HCT116 (cell line): ENCODE data around the gene IFT122. TPM values are rescaled to one million over a fixed set of nuclear protein-coding genes. Genes with fewer than 3 reads are reported as not detected.

Source experiments
- ATAC-seq: fragments of 200-7000 bp; cut with Tn5 transposase; 2 replicates; pipeline ENCODE4 v1.9.1; 2020; ENCODE audit warnings: mild to moderate bottlenecking, moderate library complexity
- BruUV-seq: library from RNA; stranded (reverse); fragments of 400-500 nt; replicated peaks from 2 replicates; lab custom pipeline; 2021; lab: Mats Ljungman, UMichigan
- CTCF ChIA-PET: fragments of 300-600 bp; sonication (Branson Sonifier 250); formaldehyde crosslinking; loops from one replicate; lab custom pipeline; 2021; ENCODE audit warnings: antibody characterized with exemption; lab: Charles Lee
- POLR2A ChIA-PET: fragments of 300-600, 350-600 bp; sonication (Branson Sonifier 250); formaldehyde crosslinking; loops from one replicate; lab custom pipeline; 2021; ENCODE audit warnings: antibody characterized with exemption; lab: Charles Lee
- RAD21 ChIA-PET, 2 experiments: fragments of 300-600 bp; sonication (Branson Sonifier 250); formaldehyde crosslinking; loops; one replicate each; lab custom pipeline; 2023; ENCODE audit warnings: low total read pairs in 2 of 2; ENCODE audit not compliant: uncharacterized antibody in 2 of 2, unreplicated experiment in 2 of 2, low non-redundant PET in 1 of 2; lab: Charles Lee
- DNase-seq: peaks from one replicate; pipeline ENCODE4 v3.0.0-alpha.2; 2010; ENCODE audit warnings: low read depth, low spot score
- H2AFZ ChIP-seq: fragments of 200-600 bp; shearing (Covaris generic), sonication (generic); 2 replicates; pipeline ENCODE4 v1.6.1; 2017; ENCODE audit warnings: low read depth, mixed run types, mixed read lengths, antibody characterized with exemption, low read length; ENCODE audit not compliant: poor library complexity, severe bottlenecking
- H3K27ac ChIP-seq: 2 replicates; pipeline ENCODE4 v1.5.1; 2012; ENCODE audit warnings: low read depth, low read length
- H3K27me3 ChIP-seq: fragments of 200-600 bp; sonication (generic); 2 replicates; pipeline ENCODE4 v1.6.1; 2016; ENCODE audit warnings: mixed run types, low read length, mixed read lengths; ENCODE audit not compliant: insufficient read depth
- H3K36me3 ChIP-seq, 2 experiments: fragments of 200-500 bp in 1 of 2; fragments of 200-600 bp in 1 of 2; sonication (Bioruptor generic) in 1 of 2; sonication (generic) in 1 of 2; 2 replicates each; pipeline versions ENCODE4 v1.5.1 to v1.6.1; 2014 to 2016; ENCODE audit warnings: low read length in 2 of 2, inconsistent platforms in 1 of 2, mixed read lengths in 1 of 2, mixed run types in 1 of 2; ENCODE audit not compliant: insufficient read depth in 2 of 2, control insufficient read depth in 1 of 2
- H3K4me1 ChIP-seq, 2 experiments: fragments of 200-600 bp in 1 of 2; sonication (generic) in 1 of 2; 2 replicates each; pipeline versions ENCODE4 v1.5.1 to v1.6.1; 2012 to 2017; ENCODE audit warnings: low read length in 2 of 2, inconsistent platforms in 1 of 2, mild to moderate bottlenecking in 1 of 2, mixed read lengths in 1 of 2, mixed run types in 1 of 2, moderate library complexity in 1 of 2; ENCODE audit not compliant: insufficient read depth in 2 of 2, control insufficient read depth in 1 of 2
- H3K4me2 ChIP-seq: fragments of 200-600 bp; sonication (generic); 2 replicates; pipeline ENCODE4 v1.6.1; 2017; ENCODE audit warnings: mixed run types, low read length, mixed read lengths
- H3K4me3 ChIP-seq, 2 experiments: fragments of 200-600 bp in 1 of 2; sonication (generic) in 1 of 2; replicated peaks in 1 of 2; 2 replicates each; pipeline ENCODE4 v1.5.1; 2011 to 2016; ENCODE audit warnings: low read length in 2 of 2, control low read depth in 1 of 2, low read depth in 1 of 2, mild to moderate bottlenecking in 1 of 2, mixed read lengths in 1 of 2, mixed run types in 1 of 2
- H3K79me2 ChIP-seq: fragments of 200-600 bp; sonication (generic); 2 replicates; pipeline ENCODE4 v1.6.1; 2017; ENCODE audit warnings: mild to moderate bottlenecking, mixed run types, low read length, moderate library complexity, mixed read lengths; ENCODE audit not compliant: insufficient read depth
- H3K9ac ChIP-seq: fragments of 200-600 bp; sonication (generic); 2 replicates; pipeline ENCODE4 v1.6.1; 2016; ENCODE audit warnings: low read length, mixed read lengths
- H3K9me2 ChIP-seq: fragments of 200-600 bp; sonication (generic), shearing (Covaris generic); 2 replicates; pipeline ENCODE4 v1.6.1; 2017; ENCODE audit warnings: mixed run types, mild to moderate bottlenecking, moderate library complexity; ENCODE audit not compliant: insufficient read depth
- H3K9me3 ChIP-seq, 2 experiments: fragments of 200-500 bp in 1 of 2; fragments of 200-600 bp in 1 of 2; sonication (Bioruptor generic) in 1 of 2; sonication (generic) in 1 of 2; 2 replicates each; pipeline ENCODE4 v1.6.1; 2014 to 2017; ENCODE audit warnings: low read length in 2 of 2, mixed read lengths in 2 of 2, inconsistent platforms in 1 of 2, low read depth in 1 of 2, mild to moderate bottlenecking in 1 of 2, mixed run types in 1 of 2, moderate library complexity in 1 of 2; ENCODE audit not compliant: control insufficient read depth in 1 of 2, insufficient read depth in 1 of 2
- H4K20me1 ChIP-seq: fragments of 200-600 bp; sonication (generic), shearing (Covaris generic); 2 replicates; pipeline ENCODE4 v1.6.1; 2017; ENCODE audit warnings: mixed run types, mild to moderate bottlenecking, moderate library complexity; ENCODE audit not compliant: insufficient read depth
- CBX3 ChIP-seq: IDR thresholded peaks from 2 replicates; pipeline ENCODE4 v1.6.1; 2012; ENCODE audit warnings: low read depth
- CEBPB ChIP-seq: IDR thresholded peaks from 2 replicates; pipeline ENCODE4 v1.6.1; 2012; ENCODE audit warnings: low read depth
- CTCF ChIP-seq, 3 experiments: fragments of 200-600 bp in 1 of 3; sonication (generic) in 1 of 3; IDR thresholded peaks in 2 of 3; conservative IDR thresholded peaks in 1 of 3; 2 replicates each; pipeline ENCODE4 v1.5.1; 2012 to 2017; ENCODE audit warnings: low read depth in 2 of 3, low read length in 2 of 3, antibody characterized with exemption in 1 of 3, borderline replicate concordance in 1 of 3, control low read depth in 1 of 3, mild to moderate bottlenecking in 1 of 3, mixed read lengths in 1 of 3, mixed run types in 1 of 3, moderate library complexity in 1 of 3; ENCODE audit not compliant: insufficient read depth in 1 of 3
- EZH2 ChIP-seq: fragments of 200-600 bp; sonication (generic); IDR thresholded peaks from 2 replicates; pipeline ENCODE4 v1.6.1; 2017; ENCODE audit warnings: antibody characterized with exemption, mixed run types
- EZH2phosphoT487 ChIP-seq: fragments of 200-600 bp; IDR thresholded peaks from 2 replicates; pipeline ENCODE4 v1.6.1; 2018; ENCODE audit warnings: antibody characterized with exemption, borderline replicate concordance
- FOSL1 ChIP-seq: IDR thresholded peaks from 2 replicates; pipeline ENCODE4 v1.6.1; 2012; ENCODE audit warnings: low read depth
- POLR2A ChIP-seq: IDR thresholded peaks from 2 replicates; pipeline ENCODE4 v1.7.0; 2011; ENCODE audit warnings: borderline replicate concordance; ENCODE audit not compliant: insufficient read depth, insufficient read length; ENCODE audit errors: extremely low read depth
- POLR2AphosphoS5 ChIP-seq: IDR thresholded peaks from 2 replicates; pipeline ENCODE4 v1.6.1; 2011; ENCODE audit warnings: mild to moderate bottlenecking, low read depth, low read length, moderate library complexity
- RAD21 ChIP-seq: IDR thresholded peaks from 2 replicates; pipeline ENCODE4 v1.6.1; 2012; ENCODE audit warnings: low read depth, mild to moderate bottlenecking
- REST ChIP-seq: IDR thresholded peaks from 2 replicates; pipeline ENCODE4 v1.6.1; 2012; ENCODE audit warnings: low read depth
- SP1 ChIP-seq: IDR thresholded peaks from 2 replicates; pipeline ENCODE4 v1.6.1; 2012; ENCODE audit warnings: low read depth
- ZFX ChIP-seq: fragments of 450-650 bp; IDR thresholded peaks from 2 replicates; pipeline ENCODE4 v1.6.1; 2017
- ZNF274 ChIP-seq: fragments of 200-500 bp; sonication (Bioruptor generic); IDR thresholded peaks from 2 replicates; pipeline ENCODE4 v1.6.1; 2014; ENCODE audit warnings: mild to moderate bottlenecking, low read depth, low read length, inconsistent platforms
- intact Hi-C: fragments of 100-400 bp; cut with micrococcal nuclease; formaldehyde crosslinking; loops from 2 replicates; pipeline ENCODE4 v1.10.0; 2022
- total RNA-seq: library from RNA; stranded (reverse); gene quantifications from one replicate; pipeline ENCODE4 v1.2.1, GENCODE V29; 2021; ENCODE audit not compliant: unreplicated experiment

IFT122 gene
- total RNA-seq, 1 experiment from 2014 or later: 21.4 TPM

GRCh38 chr3:129442947-129443346 is 2.9 kb downstream of the IFT122 start:
- H3K9me3 ChIP-seq: no peaks in the 10 kb centered on the region
- no peak overlapping the region for H3K4me3 ChIP-seq
- intact Hi-C loops: no loop called here
- peaks cover 9 to 18% of the 10 kb centered on the region in 2 experiments; a peak in 3 of 4 replicates for H3K4me1 ChIP-seq
- no TSS peak for BruUV-seq
- ChIA-PET POLR2A (interaction anchor here (1.1 kb wide), 1 partner anchor 43 kb away, joined by 3 read pairs; no protein-coding TSS in a partner anchor), CTCF (no interaction called here), RAD21 (no interaction called here)
- H3K27ac ChIP-seq: no peak overlapping the region
- H3K36me3 ChIP-seq: no peaks in the 10 kb centered on the region
- no peaks in the 10 kb centered on the region for H4K20me1 ChIP-seq
- TF ChIP-seq EZH2 (no peak), SP1 (no peak)
- H3K27me3 ChIP-seq: no peaks in the 10 kb centered on the region
- peaks cover 30% of the 10 kb centered on the region for H3K79me2 ChIP-seq
- H3K9ac ChIP-seq: no peak overlapping the region
- no peak for ATAC-seq
- no peak overlapping the region for H3K4me2 ChIP-seq
- no peak overlapping the region for H2AFZ ChIP-seq
- no peaks in the 10 kb centered on the region for H3K9me2 ChIP-seq
- DNase-seq: no peak

GRCh38 chr3:129445471-129445870 is 5.4 kb downstream of the IFT122 start:
- ChIA-PET CTCF (no interaction called here), POLR2A (no interaction called here), RAD21 (no interaction called here)
- Histone ChIP-seq H3K79me2 (peaks cover 12% of the 10 kb centered on the region), H3K9me2 (no peaks in the 10 kb centered on the region), H3K4me1 (peaks cover 5 to 10% of the 10 kb centered on the region in 2 experiments; a peak in 3 of 4 replicates), H2AFZ (no peak overlapping the region), H3K9ac (no peak overlapping the region), H3K27me3 (no peaks in the 10 kb centered on the region), H3K4me2 (no peak overlapping the region), H3K36me3 (no peaks in the 10 kb centered on the region), H4K20me1 (no peaks in the 10 kb centered on the region), H3K4me3 (no peak overlapping the region), H3K9me3 (no peaks in the 10 kb centered on the region), H3K27ac (no peak overlapping the region)
- DNase-seq (no peak), ATAC-seq (no peak)
- intact Hi-C loops: no loop called here
- no peak for TF ChIP-seq ZNF274
- no peak for TF ChIP-seq ZFX
- TF ChIP-seq CEBPB: no peak
- no peak for TF ChIP-seq EZH2
- no peak for TF ChIP-seq POLR2A
- TF ChIP-seq RAD21: no peak
- no peak for TF ChIP-seq FOSL1
- no peak for TF ChIP-seq REST
- TF ChIP-seq POLR2AphosphoS5: no peak
- TF ChIP-seq CBX3: no peak
- no peak for TF ChIP-seq CTCF (IDR thresholded peaks at IDR 0.05 in 2 of 3, conservative IDR thresholded peaks at IDR 0.05 in 1 of 3; ENCODE audit: borderline replicate concordance in 1 of 3, insufficient read depth in 1 of 3, low read depth in 2 of 3, low read length in 2 of 3)
- TF ChIP-seq SP1: no peak
- TF ChIP-seq EZH2phosphoT487: no peak
- BruUV-seq: no TSS peak
